GM12878 (cell line): ENCODE data around the gene UTP25. TPM values are rescaled to one million over a fixed set of nuclear protein-coding genes. Genes with fewer than 3 reads are reported as not detected.
"Not testable (repeated sequence)": the region's sequence is repeated elsewhere in the genome, so short reads cannot be mapped to it uniquely, and the experiment has no call there.

Experiments used
- ATAC-seq: fragments of 200-7000 bp; cut with Tn5 transposase; 3 replicates; pipeline ENCODE4 v1.9.1; 2020; ENCODE audit warnings: mild to moderate bottlenecking, moderate library complexity
- BruUV-seq: library from RNA; stranded (reverse); fragments of 400-500 nt; replicated peaks from 2 replicates; lab custom pipeline; 2021; lab: Mats Ljungman, UMichigan
- CTCF ChIA-PET: fragments of 300-600 bp; sonication (Branson Sonifier 250); formaldehyde crosslinking; extraction: SDS; loops from one replicate; lab custom pipeline; 2021; ENCODE audit warnings: inconsistent platforms; lab: Yijun Ruan, JAX
- POLR2A ChIA-PET: fragments of 350-600 bp; formaldehyde crosslinking; extraction: SDS; loops from one replicate; lab custom pipeline; 2021; ENCODE audit warnings: inconsistent platforms; lab: Charles Lee
- RAD21 ChIA-PET: fragments of 300-600 bp; sonication (Branson Sonifier 250); formaldehyde crosslinking; loops from one replicate; lab custom pipeline; 2023; ENCODE audit warnings: antibody characterized with exemption; ENCODE audit not compliant: unreplicated experiment; lab: Charles Lee
- SMC1A ChIA-PET: fragments of 300-600 bp; sonication (Branson Sonifier 250); formaldehyde crosslinking; loops from one replicate; lab custom pipeline; 2023; ENCODE audit not compliant: unreplicated experiment, uncharacterized antibody; lab: Charles Lee
- DNase-seq: peaks from one replicate; pipeline ENCODE4 v3.0.0-alpha.2; 2011; ENCODE audit warnings: low read depth, low spot score
- FAIRE-seq: peaks from 3 replicates; lab custom pipeline; 2011; peaks lifted over from hg19 to GRCh38; lab: Jason Lieb, UNC
- H2AFZ ChIP-seq: 2 replicates; pipeline ENCODE4 v1.6.0; 2011; ENCODE audit warnings: low read depth, low read length, control low read depth; ENCODE audit not compliant: control insufficient read depth
- H3K27ac ChIP-seq: 2 replicates; pipeline ENCODE4 v1.5.1; 2011; ENCODE audit warnings: control low read depth; ENCODE audit not compliant: control insufficient read depth, insufficient read depth
- H3K27me3 ChIP-seq, 2 experiments: replicated peaks in 1 of 2; 2 replicates each; pipeline versions ENCODE4 v1.6.0 to v1.6.1; 2011; ENCODE audit warnings: low read length in 1 of 2; ENCODE audit not compliant: control insufficient read depth in 2 of 2, insufficient read depth in 2 of 2
- H3K36me3 ChIP-seq, 2 experiments: 2 replicates each; pipeline ENCODE4 v1.5.1; 2011; ENCODE audit warnings: low read length in 1 of 2; ENCODE audit not compliant: control insufficient read depth in 2 of 2, insufficient read depth in 2 of 2
- H3K4me1 ChIP-seq: 2 replicates; pipeline ENCODE4 v1.6.1; 2011; ENCODE audit warnings: mild to moderate bottlenecking, low read length, moderate library complexity, mixed read lengths; ENCODE audit not compliant: control insufficient read depth, insufficient read depth
- H3K4me2 ChIP-seq: 2 replicates; pipeline ENCODE4 v1.6.0; 2011; ENCODE audit warnings: control low read depth; ENCODE audit not compliant: control insufficient read depth, insufficient read depth
- H3K4me3 ChIP-seq: fragments of 200-600 bp; sonication (generic); 2 replicates; pipeline ENCODE4 v1.5.1; 2016
- H3K79me2 ChIP-seq: 2 replicates; pipeline ENCODE4 v1.6.0; 2011; ENCODE audit warnings: low read length; ENCODE audit not compliant: control insufficient read depth, insufficient read depth
- H3K9ac ChIP-seq: 2 replicates; pipeline ENCODE4 v1.8.0; 2011; ENCODE audit warnings: low read length, control low read depth, mixed read lengths; ENCODE audit not compliant: control insufficient read depth, insufficient read depth
- H3K9me3 ChIP-seq: replicated peaks from 3 replicates; pipeline ENCODE4 v1.5.1; 2011; ENCODE audit warnings: mild to moderate bottlenecking, low read length; ENCODE audit not compliant: control insufficient read depth, insufficient read depth
- H4K20me1 ChIP-seq: 2 replicates; pipeline ENCODE4 v1.6.0; 2011; ENCODE audit not compliant: control insufficient read depth, insufficient read depth
- HDAC6 ChIP-seq: fragments of 200-600 bp; sonication (generic); IDR thresholded peaks from one replicate; pipeline ENCODE4 v1.8.0; 2017; ENCODE audit warnings: antibody characterized with exemption; ENCODE audit not compliant: unreplicated experiment
- WGBS: methylation state at CpG from one replicate; pipeline ENCODE4 v1.1.6; 2016; ENCODE audit warnings: low lambda C conversion rate; ENCODE audit not compliant: insufficient replicate concordance, insufficient coverage; ENCODE audit errors: missing lambda C conversion rate; 5-methylcytosine and 5-hydroxymethylcytosine counted together
- in situ Hi-C: fragments of 300-500 bp; cut with MboI; formaldehyde crosslinking; loops from 9 replicates; pipeline ENCODE4 v1.14.3; 2018; ENCODE audit warnings: mixed read lengths
- intact Hi-C: fragments of 100-400 bp; cut with micrococcal nuclease; formaldehyde crosslinking; loops from one replicate; pipeline ENCODE4 v1.14.2; 2022; ENCODE audit not compliant: unreplicated experiment
- polyA plus RNA-seq, 11 experiments: library from polyadenylated mRNA; depleted of rRNA in 4 of 11; unstranded in 6 of 11; stranded (reverse) in 5 of 11; fragments of >200 nt; fragmentation: Nextera tagmentation in 4 of 11; fragmentation: Illumina TruSeq in 1 of 11; extraction: Ambion mirVana in 4 of 11; extraction: Trizol in 1 of 11; gene quantifications; 1 replicate in 1 of 11; 2 replicates in 10 of 11; pipeline versions ENCODE4 v1.2.1 to v1.2.3, GENCODE V29; 2011 to 2016; ENCODE audit warnings: inconsistent platforms in 2 of 11, missing spikeins in 2 of 11, low read depth in 1 of 11
- total RNA-seq, 4 experiments: library from RNA; depleted of rRNA in 3 of 4; stranded (reverse); fragments of >200 nt in 3 of 4; fragmentation: Illumina TruSeq in 1 of 4; extraction: Trizol in 1 of 4; gene quantifications; 2 replicates each; pipeline versions ENCODE4 v1.2.1 to v1.2.3, GENCODE V29; 2013 to 2021

UTP25 gene
- total and polyA plus RNA-seq, 10 of the 15 experiments (the other 5 are each of a cell fraction or from before 2014, with no cell fraction given), result 3.0 to 13.3 (median 8.5) TPM

DNA sequence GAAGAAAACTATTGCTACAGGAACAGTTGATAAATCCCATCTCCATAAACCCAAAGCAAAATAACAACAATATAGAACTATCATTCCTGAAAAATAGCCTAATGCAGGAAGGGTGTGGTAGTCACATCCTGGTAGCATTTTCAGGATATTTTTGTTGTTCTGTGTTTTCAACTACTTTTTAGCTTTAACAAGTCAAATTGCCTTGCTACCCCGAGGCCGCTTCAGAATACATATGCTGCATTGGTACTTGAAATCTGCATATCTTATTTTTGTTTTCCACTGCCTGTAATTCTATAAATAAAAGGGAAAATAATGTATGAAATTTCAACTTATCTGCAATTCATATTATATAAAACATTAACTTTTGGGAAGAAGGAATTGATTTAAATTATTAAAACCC, 73.4 kb downstream of the UTP25 start:
- intact Hi-C loops, result no loop called here
- no peak overlapping the region for H3K27ac ChIP-seq
- no peak overlapping the region for H3K9ac ChIP-seq
- ChIA-PET POLR2A (no interaction called here), SMC1A (no interaction called here), CTCF (interaction anchor here (1.8 kb wide), 2 partner anchors 9 to 41 kb away, joined by 5 to 7 read pairs; no protein-coding TSS in a partner anchor), RAD21 (no interaction called here)
- no peaks in the 10 kb centered on the region for H3K36me3 ChIP-seq
- H2AFZ ChIP-seq, result no peak overlapping the region
- no peak for TF ChIP-seq HDAC6
- no peaks in the 10 kb centered on the region for H3K9me3 ChIP-seq
- H3K4me2 ChIP-seq, result no peak overlapping the region
- 61% methylated on average over 2 of the region's 2 CpGs for WGBS
- H3K4me1 ChIP-seq, result no peaks in the 10 kb centered on the region
- in situ Hi-C loops, result no loop called here
- no peaks in the 10 kb centered on the region; the same call in 1 of the 2 replicates for H4K20me1 ChIP-seq
- no peaks in the 10 kb centered on the region; a peak in 2 of 4 replicates for H3K27me3 ChIP-seq
- BruUV-seq, result no TSS peak
- H3K4me3 ChIP-seq, result no peak overlapping the region
- no peak for FAIRE-seq
- no peak for ATAC-seq
- no peaks in the 10 kb centered on the region for H3K79me2 ChIP-seq
- no peak for DNase-seq

DNA sequence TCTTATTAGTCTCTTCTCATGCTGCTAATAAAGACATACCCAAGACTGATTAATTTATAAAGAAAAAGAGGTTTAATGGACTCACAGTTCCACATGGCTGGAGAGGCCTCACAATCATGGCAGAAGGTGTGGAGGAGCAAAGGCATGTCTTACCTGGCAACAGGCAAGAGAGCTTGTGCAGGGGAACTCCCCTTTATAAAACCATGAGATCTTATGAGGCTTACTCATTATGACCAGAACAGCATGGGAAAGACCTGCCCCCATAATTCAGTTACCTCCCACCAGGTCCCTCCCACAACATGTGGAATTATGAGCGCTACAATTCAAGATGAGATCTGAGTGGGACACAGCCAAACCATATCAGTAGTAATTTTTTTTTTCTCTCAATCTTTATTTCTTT, 77.0 kb downstream of the UTP25 start:
- ATAC-seq, H3K4me3 ChIP-seq, DNase-seq, H3K9ac ChIP-seq, H3K4me1 ChIP-seq, H3K9me3 ChIP-seq, intact Hi-C loops, H3K27me3 ChIP-seq, SMC1A ChIA-PET, H3K79me2 ChIP-seq, FAIRE-seq, H3K36me3 ChIP-seq, H3K4me2 ChIP-seq, POLR2A ChIA-PET, CTCF ChIA-PET, in situ Hi-C loops, H4K20me1 ChIP-seq, BruUV-seq, RAD21 ChIA-PET, H3K27ac ChIP-seq, H2AFZ ChIP-seq: not testable (repeated sequence)
- 91% methylated on average over 1 of the region's 1 CpG for WGBS

Other genes with a start within 250 kb of the UTP25 start
Only the 7 nearest of the 8 such genes appear.
- 0.11 and 1.2 TPM in 2 replicates for gene LAMB3, start 175.5 kb upstream of the UTP25 start, total RNA-seq (2014; rRNA removed)
- gene LAMB3, start 175.5 kb upstream of the UTP25 start, total RNA-seq (2014; rRNA removed; fragmentation: Illumina TruSeq; extraction: Trizol), result 0.09 TPM in 2 replicates
- 0.31 and 0.64 TPM in 2 replicates for gene LAMB3, start 175.5 kb upstream of the UTP25 start, total RNA-seq (2021)
- gene LAMB3, start 175.5 kb upstream of the UTP25 start, polyA plus RNA-seq (2011; rRNA removed), result 0.92 and 1.8 TPM in 2 replicates
- gene LAMB3, start 175.5 kb upstream of the UTP25 start, polyA plus RNA-seq (2014; fragmentation: Illumina TruSeq; extraction: Trizol), result 0.04 TPM in 1 of 2 replicates, not detected in the other
- gene LAMB3, start 175.5 kb upstream of the UTP25 start, polyA plus RNA-seq (2014; fragmentation: Nextera tagmentation; extraction: Ambion mirVana), result under 1 TPM in 1 of 2 experiments, not detected in 1; 0.04 TPM
- 0.10 and 0.25 TPM in 2 replicates for gene LAMB3, start 175.5 kb upstream of the UTP25 start, polyA plus RNA-seq (2014; rRNA removed)
- under 1 TPM; 0.10 to 0.19 TPM for gene LAMB3, start 175.5 kb upstream of the UTP25 start, polyA plus RNA-seq (2016; fragmentation: Nextera tagmentation; extraction: Ambion mirVana)
- 0.22 and 0.34 TPM in 2 replicates for gene G0S2, start 152.6 kb upstream of the UTP25 start, total RNA-seq (2014; rRNA removed)
- 0.18 TPM in 1 of 2 replicates, not detected in the other for gene G0S2, start 152.6 kb upstream of the UTP25 start, total RNA-seq (2014; rRNA removed; fragmentation: Illumina TruSeq; extraction: Trizol)
- 0.24 and 0.51 TPM in 2 replicates for gene G0S2, start 152.6 kb upstream of the UTP25 start, total RNA-seq (2021)
- gene G0S2, start 152.6 kb upstream of the UTP25 start, polyA plus RNA-seq (2011; rRNA removed), result 0.13 and 0.26 TPM in 2 replicates
- 0.13 TPM in 1 of 2 replicates, not detected in the other for gene G0S2, start 152.6 kb upstream of the UTP25 start, polyA plus RNA-seq (2014; fragmentation: Illumina TruSeq; extraction: Trizol)
- under 1 TPM; 0.07 to 0.08 TPM for gene G0S2, start 152.6 kb upstream of the UTP25 start, polyA plus RNA-seq (2014; fragmentation: Nextera tagmentation; extraction: Ambion mirVana)
- gene G0S2, start 152.6 kb upstream of the UTP25 start, polyA plus RNA-seq (2014; rRNA removed), result 0.26 TPM in 1 of 2 replicates, not detected in the other
- gene G0S2, start 152.6 kb upstream of the UTP25 start, polyA plus RNA-seq (2016; fragmentation: Nextera tagmentation; extraction: Ambion mirVana), result under 1 TPM; 0.20 to 0.48 TPM
- not detected in 2 replicates for gene HSD11B1, start 123.1 kb upstream of the UTP25 start, total RNA-seq (2014; rRNA removed)
- gene HSD11B1, start 123.1 kb upstream of the UTP25 start, total RNA-seq (2014; rRNA removed; fragmentation: Illumina TruSeq; extraction: Trizol), result not detected in 2 replicates
- gene HSD11B1, start 123.1 kb upstream of the UTP25 start, total RNA-seq (2021), result not detected in 2 replicates
- gene HSD11B1, start 123.1 kb upstream of the UTP25 start, polyA plus RNA-seq (2011; rRNA removed), result 0.10 and 0.15 TPM in 2 replicates
- not detected in 2 replicates for gene HSD11B1, start 123.1 kb upstream of the UTP25 start, polyA plus RNA-seq (2014; fragmentation: Illumina TruSeq; extraction: Trizol)
- under 1 TPM; 0.04 to 0.27 TPM for gene HSD11B1, start 123.1 kb upstream of the UTP25 start, polyA plus RNA-seq (2014; fragmentation: Nextera tagmentation; extraction: Ambion mirVana)
- gene HSD11B1, start 123.1 kb upstream of the UTP25 start, polyA plus RNA-seq (2014; rRNA removed), result 0.05 TPM in 1 of 2 replicates, not detected in the other
- not detected for gene HSD11B1, start 123.1 kb upstream of the UTP25 start, polyA plus RNA-seq (2016; fragmentation: Nextera tagmentation; extraction: Ambion mirVana)
- 57.0 and 61.6 TPM in 2 replicates for gene TRAF3IP3, start 71.9 kb upstream of the UTP25 start, total RNA-seq (2014; rRNA removed)
- 78.2 and 81.8 TPM in 2 replicates for gene TRAF3IP3, start 71.9 kb upstream of the UTP25 start, total RNA-seq (2014; rRNA removed; fragmentation: Illumina TruSeq; extraction: Trizol)
- gene TRAF3IP3, start 71.9 kb upstream of the UTP25 start, total RNA-seq (2021), result 62.6 and 67.5 TPM in 2 replicates
- 119 and 148 TPM in 2 replicates for gene TRAF3IP3, start 71.9 kb upstream of the UTP25 start, polyA plus RNA-seq (2011; rRNA removed)
- gene TRAF3IP3, start 71.9 kb upstream of the UTP25 start, polyA plus RNA-seq (2014; fragmentation: Illumina TruSeq; extraction: Trizol), result 88.2 and 103 TPM in 2 replicates
- 100 to 1,000 TPM; 117 to 121 TPM for gene TRAF3IP3, start 71.9 kb upstream of the UTP25 start, polyA plus RNA-seq (2014; fragmentation: Nextera tagmentation; extraction: Ambion mirVana)
- gene TRAF3IP3, start 71.9 kb upstream of the UTP25 start, polyA plus RNA-seq (2014; rRNA removed), result 64.3 and 83.5 TPM in 2 replicates
- 100 to 1,000 TPM; 105 to 115 TPM for gene TRAF3IP3, start 71.9 kb upstream of the UTP25 start, polyA plus RNA-seq (2016; fragmentation: Nextera tagmentation; extraction: Ambion mirVana)
- 3.4 and 4.4 TPM in 2 replicates for gene C1orf74, start 43.4 kb upstream of the UTP25 start, total RNA-seq (2014; rRNA removed)
- gene C1orf74, start 43.4 kb upstream of the UTP25 start, total RNA-seq (2014; rRNA removed; fragmentation: Illumina TruSeq; extraction: Trizol), result 4.0 and 4.4 TPM in 2 replicates
- gene C1orf74, start 43.4 kb upstream of the UTP25 start, total RNA-seq (2021), result 3.4 and 3.5 TPM in 2 replicates
- 3.2 and 3.9 TPM in 2 replicates for gene C1orf74, start 43.4 kb upstream of the UTP25 start, polyA plus RNA-seq (2011; rRNA removed)
- 3.7 and 3.8 TPM in 2 replicates for gene C1orf74, start 43.4 kb upstream of the UTP25 start, polyA plus RNA-seq (2014; fragmentation: Illumina TruSeq; extraction: Trizol)
- 1 to 10 TPM; 3.4 to 4.4 TPM for gene C1orf74, start 43.4 kb upstream of the UTP25 start, polyA plus RNA-seq (2014; fragmentation: Nextera tagmentation; extraction: Ambion mirVana)
- gene C1orf74, start 43.4 kb upstream of the UTP25 start, polyA plus RNA-seq (2014; rRNA removed), result 2.3 and 3.1 TPM in 2 replicates
- 1 to 10 TPM; 4.6 to 5.5 TPM for gene C1orf74, start 43.4 kb upstream of the UTP25 start, polyA plus RNA-seq (2016; fragmentation: Nextera tagmentation; extraction: Ambion mirVana)
- 0.05 TPM in 1 of 2 replicates, not detected in the other for gene IRF6, start 21.8 kb upstream of the UTP25 start, total RNA-seq (2014; rRNA removed)
- 0.04 and 0.09 TPM in 2 replicates for gene IRF6, start 21.8 kb upstream of the UTP25 start, total RNA-seq (2014; rRNA removed; fragmentation: Illumina TruSeq; extraction: Trizol)
- gene IRF6, start 21.8 kb upstream of the UTP25 start, total RNA-seq (2021), result 0.10 and 0.21 TPM in 2 replicates
- 0.46 and 0.50 TPM in 2 replicates for gene IRF6, start 21.8 kb upstream of the UTP25 start, polyA plus RNA-seq (2011; rRNA removed)
- gene IRF6, start 21.8 kb upstream of the UTP25 start, polyA plus RNA-seq (2014; fragmentation: Illumina TruSeq; extraction: Trizol), result 0.12 and 0.30 TPM in 2 replicates
- under 1 TPM; 0.04 to 0.05 TPM for gene IRF6, start 21.8 kb upstream of the UTP25 start, polyA plus RNA-seq (2014; fragmentation: Nextera tagmentation; extraction: Ambion mirVana)
- 0.11 and 0.22 TPM in 2 replicates for gene IRF6, start 21.8 kb upstream of the UTP25 start, polyA plus RNA-seq (2014; rRNA removed)
- under 1 TPM; 0.06 to 0.09 TPM for gene IRF6, start 21.8 kb upstream of the UTP25 start, polyA plus RNA-seq (2016; fragmentation: Nextera tagmentation; extraction: Ambion mirVana)
- not detected in 2 replicates for gene SYT14, start 110.2 kb downstream of the UTP25 start, total RNA-seq (2014; rRNA removed)
- not detected in 2 replicates for gene SYT14, start 110.2 kb downstream of the UTP25 start, total RNA-seq (2014; rRNA removed; fragmentation: Illumina TruSeq; extraction: Trizol)
- gene SYT14, start 110.2 kb downstream of the UTP25 start, total RNA-seq (2021), result not detected in 2 replicates
- not detected in 2 replicates for gene SYT14, start 110.2 kb downstream of the UTP25 start, polyA plus RNA-seq (2011; rRNA removed)
- not detected in 2 replicates for gene SYT14, start 110.2 kb downstream of the UTP25 start, polyA plus RNA-seq (2014; fragmentation: Illumina TruSeq; extraction: Trizol)
- under 1 TPM in 1 of 2 experiments, not detected in 1; under 0.01 TPM for gene SYT14, start 110.2 kb downstream of the UTP25 start, polyA plus RNA-seq (2014; fragmentation: Nextera tagmentation; extraction: Ambion mirVana)
- gene SYT14, start 110.2 kb downstream of the UTP25 start, polyA plus RNA-seq (2014; rRNA removed), result not detected in 2 replicates
- gene SYT14, start 110.2 kb downstream of the UTP25 start, polyA plus RNA-seq (2016; fragmentation: Nextera tagmentation; extraction: Ambion mirVana), result not detected